GM18511 (cell line): ENCODE results near the gene UROS.

Experiments used
- ATAC-seq: cut with Tn5 transposase; IDR thresholded peaks from one replicate; pipeline ENCODE4 v1.9.1; 2021; ENCODE audit warnings: mild to moderate bottlenecking, moderate library complexity; ENCODE audit not compliant: unreplicated experiment

Gene UROS

DNA sequence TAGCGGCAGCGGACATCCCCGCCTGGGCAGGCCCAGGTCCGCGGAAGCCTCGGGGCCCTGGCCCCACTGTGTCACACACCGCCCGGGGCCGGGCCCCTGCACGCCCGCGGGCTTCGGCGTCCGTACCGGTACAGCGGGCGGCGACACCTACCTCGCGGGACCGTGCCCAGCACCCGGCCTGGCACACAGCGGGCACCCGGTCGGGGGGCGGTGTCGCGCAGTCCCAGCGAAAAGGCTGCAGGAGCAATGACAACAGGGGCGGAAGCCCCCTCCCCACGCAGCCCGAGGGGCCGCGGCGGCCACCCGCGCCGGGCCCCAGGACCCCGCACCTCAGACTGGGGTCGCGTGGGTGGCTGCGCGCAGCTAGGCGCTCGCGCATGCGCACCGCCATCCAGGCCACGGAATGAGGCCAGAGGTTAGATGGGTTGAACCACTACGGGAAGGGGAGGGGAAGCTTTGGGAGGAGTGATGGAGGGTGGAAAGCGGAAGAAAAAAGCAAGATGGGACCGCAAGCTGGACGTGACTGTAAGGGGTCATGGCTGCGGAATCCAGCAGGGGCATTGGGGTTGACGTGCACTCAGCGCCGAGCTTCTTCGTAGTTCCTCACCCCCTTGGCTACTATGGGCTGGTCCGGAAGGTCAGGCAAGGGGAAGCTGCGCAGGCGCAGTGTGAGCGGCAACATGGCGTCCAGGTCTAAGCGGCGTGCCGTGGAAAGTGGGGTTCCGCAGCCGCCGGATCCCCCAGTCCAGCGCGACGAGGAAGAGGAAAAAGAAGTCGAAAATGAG lies at the start of gene UROS, which contains the start of gene BCCIP:
TSS of gene UROS (minus strand) at position 381 of the 785 bp plus-strand sequence. CDS start 6,759 bp downstream, outside the sequence.
TSS of gene BCCIP (plus strand) at position 669 of the 785 bp plus-strand sequence. CDS start at position 681, 12 bp downstream.
- peak; percentile 71 for ATAC-seq

DNA sequence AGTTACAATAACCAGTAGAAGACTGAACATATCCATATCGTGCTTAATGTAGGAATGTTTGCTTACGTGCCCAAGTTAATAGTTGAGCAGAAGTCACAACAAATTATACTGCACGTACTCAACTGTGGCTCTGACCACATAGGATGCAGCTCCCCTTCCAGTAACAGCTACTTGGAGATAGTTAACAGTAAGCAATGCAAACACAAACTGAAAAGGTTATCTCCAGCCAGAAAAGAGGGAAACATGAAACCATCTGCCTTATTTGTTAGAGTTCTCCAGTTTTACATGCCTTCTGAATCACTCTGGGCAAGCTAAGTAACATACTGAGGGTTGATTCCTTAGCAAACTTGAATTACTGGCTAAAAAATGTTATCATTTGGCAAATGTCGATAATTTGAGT lies 48.3 kb upstream of the UROS start:
- ATAC-seq, result no peak

DNA sequence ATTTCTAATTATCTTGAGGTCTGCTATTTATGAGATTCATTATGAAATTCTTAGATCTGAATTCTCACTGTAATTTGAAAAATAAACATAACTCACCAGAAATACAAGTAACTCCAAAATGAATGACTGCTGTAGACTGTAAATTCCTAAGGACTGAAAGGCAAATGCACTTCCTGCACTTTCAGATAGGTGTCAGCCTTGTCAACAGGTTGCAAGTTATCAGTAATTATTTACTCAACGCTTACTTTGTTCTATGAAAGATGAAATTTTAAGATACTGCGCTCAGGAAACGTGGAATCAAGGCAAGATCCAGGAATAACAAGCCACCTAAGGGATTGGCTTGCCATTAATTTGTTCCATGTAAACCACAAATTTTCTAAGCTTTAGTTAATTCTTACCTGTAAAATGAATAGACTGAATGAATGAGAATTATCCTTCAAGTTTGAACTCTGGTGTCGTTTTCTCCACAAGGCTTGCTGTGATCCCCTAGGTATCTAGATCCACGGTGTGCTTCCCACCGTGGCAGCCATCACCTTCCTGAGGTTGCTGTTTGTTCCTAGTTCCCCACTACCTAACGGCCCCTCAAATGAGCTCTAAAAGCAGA lies 45.4 kb upstream of the UROS start:
- ATAC-seq, result peak; percentile 63

DNA sequence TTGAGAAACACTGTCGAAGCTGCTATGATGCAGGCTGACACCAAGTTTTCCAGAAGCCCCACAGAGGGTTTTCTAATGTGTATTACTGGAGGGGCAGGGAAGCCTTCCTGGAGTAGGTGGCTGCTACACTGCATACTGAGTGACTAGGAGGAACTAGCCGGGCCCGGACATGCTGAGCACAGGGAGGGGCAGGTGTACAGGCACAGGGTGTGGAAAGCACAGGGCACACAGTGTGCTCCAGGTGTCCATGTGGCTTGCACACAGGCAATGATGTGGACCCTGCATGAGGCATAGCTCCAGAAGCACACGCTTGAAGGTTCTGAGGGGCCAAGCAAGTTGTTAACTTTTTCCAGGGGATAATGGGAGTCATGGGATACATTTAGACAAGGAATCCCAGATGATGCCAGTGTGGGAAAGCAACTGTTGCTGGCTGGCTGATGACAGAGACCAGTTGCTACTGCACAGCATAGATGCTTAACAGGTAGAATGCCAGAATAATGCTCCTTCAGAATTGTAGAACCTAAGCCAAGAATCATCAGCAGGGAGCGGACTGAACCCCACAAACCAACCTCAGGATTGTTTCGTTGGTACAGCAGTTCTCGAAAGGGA lies 43.5 kb upstream of the UROS start:
- no peak for ATAC-seq

DNA sequence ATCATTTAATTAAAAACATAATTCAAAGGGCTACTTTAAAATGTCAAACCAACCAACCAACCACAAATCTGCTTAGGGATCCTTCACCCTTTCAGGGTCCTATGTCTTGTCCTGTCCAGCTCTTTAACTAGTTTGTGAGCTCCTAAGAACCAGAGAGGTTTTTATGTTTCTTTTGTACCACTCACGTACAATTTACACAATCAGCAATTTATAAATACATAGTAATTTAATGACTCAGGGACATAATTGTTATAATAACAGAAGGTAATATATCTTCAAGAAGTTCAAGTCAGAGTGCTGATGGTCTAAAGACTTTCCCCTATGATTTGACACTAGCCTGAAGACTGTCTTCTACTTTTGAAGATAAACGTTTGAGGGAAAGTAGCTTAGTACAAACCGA lies 42.1 kb upstream of the UROS start:
- ATAC-seq, result no peak

DNA sequence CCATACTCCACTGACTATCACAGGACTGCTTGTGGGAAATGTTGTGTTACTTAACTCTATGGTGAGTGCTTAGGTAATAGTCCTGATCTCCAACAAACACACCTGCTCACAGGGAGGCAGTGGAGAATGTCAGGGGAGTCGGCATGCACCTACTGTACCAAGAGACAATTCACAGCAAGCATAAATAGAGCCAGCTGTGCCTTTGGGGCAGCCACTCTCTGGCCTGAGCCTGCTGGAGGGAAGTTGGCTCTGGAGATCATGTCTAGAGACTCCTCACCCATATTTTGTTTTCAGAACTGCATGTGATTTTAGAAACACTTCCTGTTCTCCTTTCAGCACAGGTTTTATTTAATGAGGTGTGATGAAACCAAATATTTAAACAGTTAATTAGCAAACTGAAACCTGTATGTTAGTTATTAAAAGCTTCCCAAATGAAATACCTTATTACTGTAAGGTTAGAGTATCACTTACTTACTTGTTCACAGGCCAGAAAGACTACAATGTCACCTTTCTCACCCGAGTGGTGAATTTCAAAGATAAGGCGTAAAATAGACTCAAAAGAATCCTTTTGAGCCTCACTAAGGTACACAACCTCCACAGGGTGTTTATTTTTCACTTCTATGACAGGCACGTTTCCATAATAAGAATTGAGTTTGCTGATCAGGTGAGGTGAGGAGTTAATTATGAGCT lies 36.2 kb upstream of the UROS start:
- ATAC-seq, result no peak

DNA sequence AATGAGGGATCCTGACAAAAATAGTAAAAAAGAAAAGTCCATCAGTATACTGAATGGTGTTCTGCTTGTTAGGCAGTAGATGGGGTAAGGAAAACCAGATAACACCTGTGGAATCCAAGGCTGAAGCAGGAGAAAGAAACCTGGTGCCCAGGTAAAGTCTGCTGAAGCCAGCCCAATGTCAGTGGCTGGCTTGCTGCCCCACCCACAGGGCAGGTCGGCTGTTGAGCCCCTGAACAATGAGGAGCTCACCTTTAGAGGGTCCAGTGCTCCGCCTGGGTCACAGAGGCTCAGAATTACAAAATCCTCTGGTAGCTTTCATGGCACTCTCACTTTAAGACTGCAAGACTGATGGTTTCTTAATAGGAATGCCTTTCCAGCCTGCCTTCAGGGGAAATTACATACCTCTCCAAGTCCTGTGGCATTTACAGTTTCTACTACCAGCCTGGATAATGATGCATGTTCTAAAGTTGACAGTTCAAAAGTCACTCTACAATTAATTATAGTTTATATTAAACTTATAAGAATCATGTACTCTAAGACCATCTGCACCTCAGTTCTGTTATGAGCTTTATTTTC lies 34.2 kb upstream of the UROS start:
- no peak for ATAC-seq

DNA sequence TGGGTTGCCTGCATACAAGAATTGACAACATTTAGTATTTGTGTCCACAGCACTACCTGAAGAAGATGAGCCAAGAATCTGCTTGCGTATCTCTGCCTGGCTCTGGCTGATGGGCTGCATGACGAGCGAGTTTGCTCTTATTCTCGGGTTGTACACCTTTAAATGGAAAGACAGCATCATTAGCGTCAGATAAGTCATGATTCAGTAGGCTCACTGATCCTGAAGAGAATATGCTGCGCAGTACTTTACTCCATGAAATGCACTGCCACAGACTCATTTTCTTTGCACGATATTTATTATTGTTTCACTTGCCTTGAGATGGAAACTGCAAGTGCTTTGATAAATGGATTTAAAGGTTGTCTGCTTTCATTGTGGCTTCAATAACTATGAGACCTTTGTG lies 29.4 kb upstream of the UROS start:
- no peak for ATAC-seq

DNA sequence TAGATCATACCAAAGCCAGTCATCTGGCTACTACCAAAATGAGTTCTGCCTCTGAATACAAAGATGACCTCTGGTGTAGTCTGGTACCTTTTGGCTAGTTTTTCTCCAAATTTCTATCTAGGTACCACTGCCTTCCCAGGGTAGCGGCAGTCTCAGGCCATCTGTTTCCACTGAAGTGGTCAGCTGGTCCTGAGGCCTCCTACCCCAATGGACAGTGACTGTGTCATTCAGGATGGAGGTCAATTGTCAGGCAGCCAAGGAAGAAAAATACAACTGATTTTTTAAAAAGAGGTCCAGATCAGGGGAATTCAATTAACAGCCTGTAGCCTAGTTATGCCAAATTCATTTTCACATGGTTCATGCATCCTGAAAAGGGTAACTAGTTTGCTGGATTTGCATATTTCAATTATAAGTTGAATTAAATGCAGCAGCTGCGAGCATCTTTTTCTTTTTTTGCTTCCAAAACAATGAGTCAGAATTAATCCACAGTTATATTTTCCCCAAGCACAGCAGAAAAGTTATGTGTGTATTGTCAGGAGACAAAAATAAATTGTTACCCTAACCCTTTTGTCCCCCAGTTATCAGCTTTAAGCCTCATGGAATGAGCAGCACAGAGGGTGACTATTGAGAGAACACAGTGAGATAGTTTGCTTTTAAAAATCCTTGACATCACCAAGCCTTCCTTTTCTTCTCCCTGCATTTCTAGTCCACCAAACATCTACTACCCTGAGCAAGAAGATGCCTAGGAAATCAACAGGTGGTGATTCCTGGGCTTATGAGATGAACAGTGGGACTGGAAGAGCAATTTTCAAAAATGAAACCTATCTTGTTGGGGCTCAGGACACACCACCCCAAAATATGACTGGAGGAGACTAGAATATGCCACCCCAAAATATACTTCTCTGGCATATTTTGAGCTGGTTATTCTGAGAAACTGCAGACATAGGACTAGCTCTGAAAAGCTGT lies 28.0 kb upstream of the UROS start:
- ATAC-seq, result no peak

DNA sequence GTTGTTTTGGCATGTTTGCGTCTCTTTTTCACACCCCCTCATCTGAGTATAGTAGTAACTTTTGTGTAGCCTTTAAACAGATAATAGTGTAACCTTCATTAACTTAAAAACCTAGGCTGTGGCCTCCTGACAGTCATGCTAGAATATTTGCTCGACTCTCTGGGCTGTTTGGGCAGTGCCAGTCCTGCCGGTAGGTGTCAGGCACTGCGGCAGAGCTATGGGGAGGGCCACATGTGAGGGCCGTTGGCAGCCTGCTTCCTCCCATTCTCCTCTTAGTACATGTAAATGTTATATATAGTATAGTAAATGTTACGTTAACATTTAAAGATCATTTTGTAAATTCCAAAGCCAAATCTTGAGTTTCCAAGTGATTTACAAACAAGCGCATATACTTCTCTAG lies 26.4 kb upstream of the UROS start:
- ATAC-seq, result no peak

DNA sequence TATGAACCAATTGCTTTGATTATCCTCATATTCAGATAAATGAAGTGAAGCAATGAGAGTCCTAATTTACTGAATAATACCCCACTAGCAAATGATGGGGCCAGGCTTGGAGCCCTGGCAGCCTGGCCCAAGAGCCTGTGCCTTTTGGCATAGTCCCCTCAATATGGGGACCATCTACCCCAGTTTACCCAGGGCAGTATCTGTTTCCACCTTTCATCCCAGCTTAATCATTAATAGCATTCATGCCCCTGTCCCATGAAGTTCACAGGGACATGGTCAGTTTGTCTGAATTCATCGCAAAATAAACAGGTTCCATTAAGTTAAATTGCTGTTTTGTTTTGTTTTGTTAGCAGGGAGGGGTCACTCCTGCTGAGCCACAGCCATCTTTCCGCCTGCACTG lies 25.8 kb upstream of the UROS start:
- no peak for ATAC-seq

DNA sequence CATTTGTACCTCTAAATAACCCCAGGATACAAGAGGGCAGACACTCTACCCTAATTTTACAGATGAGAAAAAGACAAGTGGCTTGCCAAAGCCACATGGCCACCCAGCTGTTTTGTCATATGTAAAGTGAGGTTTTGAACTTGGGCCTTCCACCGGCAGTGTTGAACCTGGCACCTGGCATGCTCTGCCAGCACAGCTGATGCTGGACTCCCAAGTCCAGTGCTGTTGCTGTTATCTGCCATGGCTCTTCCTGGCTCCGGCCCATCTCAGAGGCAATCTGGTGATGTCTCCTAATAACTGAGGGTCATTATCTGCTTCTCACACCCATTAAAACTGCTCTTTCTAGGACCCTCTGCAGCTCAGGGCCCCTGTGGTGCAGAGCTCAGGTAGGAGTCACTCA lies 25.3 kb upstream of the UROS start:
- no peak for ATAC-seq

DNA sequence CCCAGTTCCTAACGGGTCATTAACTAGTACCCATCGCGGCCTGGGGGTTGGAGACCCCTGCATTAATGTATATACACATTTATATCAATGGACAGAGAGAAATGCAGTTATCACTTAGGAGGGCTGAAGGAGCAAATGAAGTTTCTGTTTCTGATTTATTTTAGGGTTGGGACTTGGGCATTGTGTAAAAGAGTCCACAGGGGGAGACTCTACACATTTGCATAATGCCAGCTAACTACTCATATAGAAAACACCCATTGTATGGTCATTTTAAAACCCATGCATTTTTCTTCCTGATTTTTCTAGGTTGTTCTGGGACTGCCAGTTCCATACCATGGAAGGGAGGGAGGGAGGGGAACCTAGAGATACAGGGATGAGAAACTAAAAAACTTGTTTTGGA lies 23.8 kb upstream of the UROS start:
- peak; percentile 72 for ATAC-seq

DNA sequence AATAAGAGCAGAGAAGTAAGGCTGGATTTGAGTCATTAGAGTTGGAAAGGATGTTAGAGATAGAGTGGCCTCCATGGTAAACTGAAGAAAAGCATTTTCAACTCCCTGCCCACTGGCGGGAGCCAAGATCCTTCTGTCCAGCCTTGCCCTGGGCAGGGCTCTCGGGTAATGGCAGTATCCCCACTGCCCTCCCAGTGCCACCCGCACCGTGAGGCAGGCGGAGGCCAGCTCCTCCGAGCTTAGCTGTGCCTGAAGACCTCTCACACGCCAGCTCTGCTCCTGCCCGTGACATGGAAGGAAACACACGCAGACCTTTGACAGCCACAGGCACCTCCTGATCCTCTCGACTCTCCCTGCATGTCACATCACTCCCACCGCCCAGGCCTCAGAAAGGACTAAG lies 22.6 kb upstream of the UROS start:
- ATAC-seq, result no peak

DNA sequence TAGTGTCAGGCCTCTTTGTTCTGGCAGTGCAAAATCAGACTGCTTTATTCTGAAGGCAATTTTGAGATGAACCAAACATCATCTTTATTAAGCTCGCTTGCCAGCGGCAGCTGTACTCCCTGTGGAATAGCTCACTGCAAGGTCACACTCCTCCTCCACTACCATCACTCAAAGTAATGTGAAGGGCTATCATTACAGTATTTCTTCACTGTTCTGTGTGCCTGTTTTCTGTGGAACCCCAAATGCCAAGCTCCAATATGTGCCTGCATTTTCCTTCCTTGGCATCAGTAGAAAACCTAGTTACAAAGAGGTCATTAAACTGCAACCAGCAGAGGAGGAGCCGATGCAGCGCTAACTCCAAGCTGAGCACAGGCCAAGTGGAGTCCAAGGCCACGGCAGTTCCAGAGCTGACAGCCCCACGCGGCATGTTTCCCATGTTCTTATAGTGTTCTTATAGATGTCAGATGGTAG lies 21.7 kb upstream of the UROS start:
- ATAC-seq, result no peak

DNA sequence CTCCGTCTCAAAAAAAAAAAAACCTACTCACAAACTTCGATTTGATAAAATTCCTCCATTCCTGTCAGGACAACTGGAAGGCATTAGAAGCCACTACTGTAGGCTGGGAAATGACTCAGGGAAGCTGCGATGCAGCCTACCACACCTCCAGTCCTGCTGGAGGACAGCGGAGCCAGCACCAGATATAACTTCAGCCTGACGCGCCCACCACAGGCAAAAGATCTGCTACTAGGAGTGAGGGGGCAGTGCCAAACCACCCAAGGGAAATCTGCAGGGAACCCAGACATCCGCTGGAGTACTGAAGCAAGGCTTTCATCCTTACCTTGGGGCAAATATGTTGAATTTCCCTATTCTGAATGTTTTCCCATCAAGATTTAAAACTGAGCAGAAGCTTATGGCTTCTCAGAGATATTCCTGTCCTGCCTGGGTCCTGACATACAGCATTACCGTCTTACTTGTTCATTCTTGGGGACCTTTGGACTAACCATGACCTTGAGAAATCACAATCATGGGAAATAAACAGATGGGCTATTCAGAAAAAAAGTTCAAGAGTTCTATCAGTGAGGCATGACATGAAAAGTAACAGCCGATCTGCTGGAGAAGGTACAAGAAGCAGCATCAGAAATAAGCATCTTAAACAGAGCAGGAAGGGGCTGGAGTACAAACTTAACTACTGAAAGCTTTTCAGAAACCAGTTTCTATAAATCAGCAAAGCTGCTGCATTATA lies 20.7 kb upstream of the UROS start:
- ATAC-seq, result no peak

DNA sequence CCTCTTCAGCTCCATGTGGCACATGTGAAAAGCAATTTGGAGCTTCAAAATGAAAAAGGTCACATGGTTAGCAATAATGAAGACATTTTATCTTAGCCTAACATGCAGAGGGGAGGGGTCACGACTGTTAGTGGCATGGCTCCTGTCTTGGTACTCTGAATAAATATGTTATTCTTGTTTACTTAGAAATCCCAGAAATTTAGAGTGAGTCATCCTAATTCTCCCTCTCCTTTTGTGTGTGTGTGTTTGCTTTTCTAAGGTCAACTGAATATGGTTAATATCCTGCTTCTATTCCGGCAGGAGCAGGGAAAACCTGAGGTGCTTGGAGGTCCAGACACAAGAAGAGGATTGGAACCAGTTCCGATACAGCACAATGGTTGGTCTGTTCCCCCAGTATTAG lies 17.9 kb upstream of the UROS start:
- ATAC-seq, result no peak

DNA sequence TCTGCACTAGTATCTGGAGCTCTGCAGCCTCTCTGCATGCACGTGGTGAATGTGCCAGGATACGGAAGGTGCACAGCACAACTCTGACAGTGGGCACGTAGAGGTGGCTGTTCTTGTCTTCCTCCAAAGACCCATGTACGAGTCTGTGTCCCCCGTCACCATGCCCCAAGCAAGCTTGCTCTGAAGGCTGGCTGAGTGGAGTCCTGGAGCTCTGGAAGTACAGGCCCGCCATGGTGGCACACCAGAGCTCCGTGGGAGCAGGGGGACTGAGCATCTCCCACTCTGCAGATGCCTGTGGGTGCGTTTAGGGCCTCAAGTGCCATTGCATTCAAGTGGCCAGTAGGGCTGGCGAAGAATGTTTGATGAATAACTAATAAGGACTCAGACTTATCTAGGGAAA lies 17.3 kb upstream of the UROS start:
- no peak for ATAC-seq
